MCF 10A (cell line): ENCODE data around the gene NQO2. TPM values are rescaled to one million over a fixed set of nuclear protein-coding genes. Genes with fewer than 3 reads are reported as not detected.

Experiments used
- BruUV-seq: library from RNA; stranded (reverse); fragments of 400-500 nt; replicated peaks from 2 replicates; lab custom pipeline; 2021; lab: Mats Ljungman, UMichigan
- CTCF ChIA-PET: fragments of 300-600 bp; sonication (Branson Sonifier 250); formaldehyde crosslinking; extraction: SDS; loops from one replicate; lab custom pipeline; 2021; ENCODE audit warnings: antibody characterized with exemption, inconsistent platforms; lab: Yijun Ruan, JAX
- POLR2A ChIA-PET: fragments of 300-600, 350-650 bp; sonication (Branson Sonifier 250); formaldehyde crosslinking; extraction: SDS; loops from one replicate; lab custom pipeline; 2020; ENCODE audit warnings: antibody characterized with exemption, inconsistent platforms; lab: Yijun Ruan, JAX
- DNase-seq: peaks from one replicate; pipeline ENCODE4 v3.0.0-alpha.2; 2018; ENCODE audit not compliant: unreplicated experiment
- H3K27ac Mint-ChIP-seq: one replicate; pipeline ENCODE4 v1.8.0; 2022; ENCODE audit warnings: mild to moderate bottlenecking, low read depth, mixed read lengths; ENCODE audit not compliant: unreplicated experiment
- H3K27me3 Mint-ChIP-seq: one replicate; pipeline ENCODE4 v1.8.0; 2022; ENCODE audit warnings: mixed read lengths; ENCODE audit not compliant: insufficient read depth, unreplicated experiment
- H3K36me3 Mint-ChIP-seq: one replicate; pipeline ENCODE4 v1.8.0; 2022; ENCODE audit warnings: mild to moderate bottlenecking, moderate library complexity, mixed read lengths; ENCODE audit not compliant: insufficient read depth, unreplicated experiment
- H3K4me1 Mint-ChIP-seq: one replicate; pipeline ENCODE4 v1.8.0; 2022; ENCODE audit warnings: mixed read lengths; ENCODE audit not compliant: insufficient read depth, unreplicated experiment
- H3K4me3 Mint-ChIP-seq: one replicate; pipeline ENCODE4 v1.8.0; 2022; ENCODE audit warnings: mild to moderate bottlenecking, moderate library complexity, mixed read lengths; ENCODE audit not compliant: unreplicated experiment
- H3K9me3 Mint-ChIP-seq: one replicate; pipeline ENCODE4 v1.8.0; 2022; ENCODE audit warnings: mixed read lengths; ENCODE audit not compliant: unreplicated experiment
- intact Hi-C: fragments of 100-400 bp; cut with micrococcal nuclease; formaldehyde crosslinking; loops from 2 replicates; pipeline ENCODE4 v1.14.1; 2022
- total RNA-seq: library from RNA; stranded (reverse); gene quantifications from 2 replicates; pipeline ENCODE4 v1.2.3, GENCODE V29; 2022
- TF ChIP-seq, protein P1 (sequence below): fragments of 200-600 bp; IDR thresholded peaks from one replicate; pipeline ENCODE4 v1.8.0; 2022; ENCODE audit warnings: antibody characterized with exemption, mild to moderate bottlenecking; ENCODE audit not compliant: unreplicated experiment

Gene NQO2
- total RNA-seq, 1 experiment from 2014 or later, result 18.6 TPM

DNA sequence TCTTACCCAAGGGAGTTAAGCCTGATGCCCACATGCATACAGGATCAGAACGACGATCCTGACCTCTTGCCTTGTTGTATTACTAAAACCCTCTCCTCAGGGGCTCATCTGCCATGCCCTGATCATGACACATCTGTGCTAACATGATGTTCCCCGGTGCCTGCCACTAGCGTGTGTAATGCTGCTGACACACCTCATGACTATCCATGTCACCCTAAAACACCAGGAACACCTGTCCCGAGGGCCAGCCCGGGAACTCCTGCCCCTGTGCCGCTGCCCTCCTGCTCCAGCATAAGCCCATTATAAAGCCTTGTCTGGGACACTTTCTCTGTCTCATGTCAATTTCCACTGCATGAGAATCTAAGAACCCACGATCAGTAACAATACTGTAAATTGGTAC lies 35.9 kb upstream of the NQO2 start:
- ChIA-PET CTCF (interaction anchor here (0.6 to 1.1 kb wide), 2 partner anchors 117 to 1361 kb away, joined by 3 to 5 read pairs; no protein-coding TSS in a partner anchor), POLR2A (no interaction called here)
- no peak for DNase-seq
- H3K27ac Mint-ChIP-seq, result no peak overlapping the region
- no peaks in the 10 kb centered on the region for H3K27me3 Mint-ChIP-seq
- TF ChIP-seq, protein P1, sequence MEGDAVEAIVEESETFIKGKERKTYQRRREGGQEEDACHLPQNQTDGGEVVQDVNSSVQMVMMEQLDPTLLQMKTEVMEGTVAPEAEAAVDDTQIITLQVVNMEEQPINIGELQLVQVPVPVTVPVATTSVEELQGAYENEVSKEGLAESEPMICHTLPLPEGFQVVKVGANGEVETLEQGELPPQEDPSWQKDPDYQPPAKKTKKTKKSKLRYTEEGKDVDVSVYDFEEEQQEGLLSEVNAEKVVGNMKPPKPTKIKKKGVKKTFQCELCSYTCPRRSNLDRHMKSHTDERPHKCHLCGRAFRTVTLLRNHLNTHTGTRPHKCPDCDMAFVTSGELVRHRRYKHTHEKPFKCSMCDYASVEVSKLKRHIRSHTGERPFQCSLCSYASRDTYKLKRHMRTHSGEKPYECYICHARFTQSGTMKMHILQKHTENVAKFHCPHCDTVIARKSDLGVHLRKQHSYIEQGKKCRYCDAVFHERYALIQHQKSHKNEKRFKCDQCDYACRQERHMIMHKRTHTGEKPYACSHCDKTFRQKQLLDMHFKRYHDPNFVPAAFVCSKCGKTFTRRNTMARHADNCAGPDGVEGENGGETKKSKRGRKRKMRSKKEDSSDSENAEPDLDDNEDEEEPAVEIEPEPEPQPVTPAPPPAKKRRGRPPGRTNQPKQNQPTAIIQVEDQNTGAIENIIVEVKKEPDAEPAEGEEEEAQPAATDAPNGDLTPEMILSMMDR, result no peak
- no peaks in the 10 kb centered on the region for H3K4me1 Mint-ChIP-seq
- H3K4me3 Mint-ChIP-seq, result no peak overlapping the region
- no peaks in the 10 kb centered on the region for H3K9me3 Mint-ChIP-seq
- peaks cover 6% of the 10 kb centered on the region for H3K36me3 Mint-ChIP-seq
- no TSS peak for BruUV-seq
- intact Hi-C loops, result no loop called here

DNA sequence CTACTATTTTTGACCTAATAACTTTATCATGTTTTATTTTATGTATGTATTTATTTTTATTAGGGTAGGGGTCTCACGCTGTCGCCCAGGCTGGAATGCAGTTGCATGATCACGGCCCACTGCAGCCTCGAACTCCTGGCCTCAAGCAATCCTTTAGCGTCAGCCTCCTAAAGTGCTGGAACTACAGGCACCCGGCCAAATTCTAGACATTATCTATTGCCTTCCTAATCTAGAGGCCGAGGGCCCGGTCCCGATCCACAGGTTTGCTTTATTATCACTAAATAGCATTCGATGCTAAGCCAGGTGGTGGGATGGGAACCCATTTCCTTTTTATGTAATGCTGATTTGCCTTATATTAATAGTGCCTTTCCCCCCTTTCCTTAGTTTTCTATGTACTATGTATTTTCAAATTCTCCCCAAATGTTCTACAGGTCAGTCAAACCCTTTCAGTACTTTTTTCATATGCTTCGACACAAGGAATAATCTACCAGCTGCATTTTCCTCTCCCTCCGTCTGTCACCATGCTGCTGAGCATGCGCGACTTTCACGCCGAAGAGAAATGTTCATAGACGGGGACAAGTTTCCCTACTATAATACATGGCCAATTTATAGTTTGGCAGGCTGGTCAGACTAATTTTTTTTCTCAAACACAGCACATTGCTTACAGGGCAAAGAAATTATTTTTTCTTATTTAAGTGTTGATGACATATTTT lies 34.7 kb upstream of the NQO2 start:
- CTCF ChIA-PET, result no interaction called here
- Mint-ChIP-seq H3K4me3 (no peak overlapping the region), H3K4me1 (peaks cover 6% of the 10 kb centered on the region), H3K36me3 (peaks cover 6% of the 10 kb centered on the region), H3K9me3 (no peaks in the 10 kb centered on the region), H3K27ac (no peak overlapping the region), H3K27me3 (no peaks in the 10 kb centered on the region)
- POLR2A ChIA-PET, result interaction anchor here (0.5 kb wide), 1 partner anchor 397 kb away, joined by 3 read pairs; no protein-coding TSS in a partner anchor
- TF ChIP-seq, protein P1, result no peak
- no TSS peak for BruUV-seq
- no peak for DNase-seq
- intact Hi-C loops, result no loop called here

DNA sequence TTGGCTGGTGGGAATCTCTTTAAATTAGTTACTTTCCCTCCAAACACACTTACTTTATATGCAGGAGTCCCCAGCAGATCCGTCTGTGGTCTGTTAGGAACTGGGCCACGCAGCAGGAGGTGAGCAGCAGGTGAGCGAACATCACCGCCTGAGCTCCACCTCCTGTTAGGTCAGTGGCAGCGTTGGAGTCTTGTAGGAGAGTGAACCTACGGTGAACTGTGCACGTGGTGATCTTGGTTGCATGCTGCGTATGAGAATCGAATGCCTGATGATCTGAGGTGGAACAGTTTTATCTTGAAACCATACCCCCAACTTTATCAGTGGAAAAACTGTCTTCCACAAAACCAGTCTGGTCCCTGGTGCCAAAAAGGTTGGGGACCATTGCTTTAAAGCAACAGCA lies 33.3 kb upstream of the NQO2 start:
- ChIA-PET CTCF (interaction anchor here (1.0 to 1.7 kb wide), 2 partner anchors 34 to 216 kb away, joined by 3 to 4 read pairs; partner anchors contain the start of gene MYLK4), POLR2A (interaction anchor here (1.0 to 1.6 kb wide), 3 partner anchors 9 to 24 kb away, joined by 3 to 4 read pairs (median 4); no protein-coding TSS in a partner anchor)
- Mint-ChIP-seq H3K27me3 (no peaks in the 10 kb centered on the region), H3K9me3 (no peaks in the 10 kb centered on the region), H3K36me3 (peaks cover 6% of the 10 kb centered on the region), H3K27ac (no peak overlapping the region), H3K4me3 (no peak overlapping the region), H3K4me1 (peaks cover 6% of the 10 kb centered on the region)
- DNase-seq, result no peak
- intact Hi-C loops, result no loop called here
- no TSS peak for BruUV-seq
- TF ChIP-seq, protein P1, result no peak

DNA sequence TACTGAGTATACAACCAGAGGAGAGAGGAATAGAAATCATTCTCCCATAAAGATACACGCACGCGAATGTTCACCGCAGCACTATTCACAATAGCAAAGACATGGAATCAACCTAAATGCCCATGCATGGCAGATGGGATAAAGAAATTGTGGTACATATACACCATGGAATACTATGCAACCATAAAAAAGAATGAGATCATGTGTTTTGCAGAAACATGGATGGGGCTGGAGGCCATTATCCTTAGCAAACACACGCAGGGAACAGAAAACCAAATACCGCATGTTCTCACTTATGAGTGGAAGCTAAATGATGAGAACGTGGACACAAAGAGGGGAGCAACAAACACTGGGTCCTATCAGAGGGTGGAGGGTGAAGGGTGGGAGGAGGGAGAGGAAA lies 31.8 kb upstream of the NQO2 start:
- no peak for DNase-seq
- Mint-ChIP-seq H3K27me3 (no peaks in the 10 kb centered on the region), H3K9me3 (no peaks in the 10 kb centered on the region), H3K4me1 (peaks cover 6% of the 10 kb centered on the region), H3K4me3 (no peak overlapping the region), H3K36me3 (peaks cover 11% of the 10 kb centered on the region), H3K27ac (no peak overlapping the region)
- ChIA-PET CTCF (no interaction called here), POLR2A (no interaction called here)
- no TSS peak for BruUV-seq
- intact Hi-C loops, result no loop called here
- TF ChIP-seq, protein P1, result no peak
